A172 (cell line): ENCODE results near the gene ANK3. TPM values are rescaled to one million over a fixed set of nuclear protein-coding genes. Genes with fewer than 3 reads are reported as not detected.
A peak's percentile ranks its signal among the peaks of the same experiment; 100 is the strongest.
"Not testable (repeated sequence)": the region's sequence is repeated elsewhere in the genome, so short reads cannot be mapped to it uniquely, and the experiment has no call there.

ENCODE experiments used
- DNase-seq: peaks from one replicate; pipeline ENCODE4 v3.0.0-alpha.2; 2015; ENCODE audit warnings: low spot score
- total RNA-seq: library from RNA; depleted of rRNA; stranded (reverse); fragments of >200 nt; shearing (Covaris generic); gene quantifications from 2 replicates; pipeline ENCODE4 v1.2.3, GENCODE V29; 2014

Gene ANK3
- total RNA-seq, 1 experiment from 2014 or later = 9.0 TPM

DNA sequence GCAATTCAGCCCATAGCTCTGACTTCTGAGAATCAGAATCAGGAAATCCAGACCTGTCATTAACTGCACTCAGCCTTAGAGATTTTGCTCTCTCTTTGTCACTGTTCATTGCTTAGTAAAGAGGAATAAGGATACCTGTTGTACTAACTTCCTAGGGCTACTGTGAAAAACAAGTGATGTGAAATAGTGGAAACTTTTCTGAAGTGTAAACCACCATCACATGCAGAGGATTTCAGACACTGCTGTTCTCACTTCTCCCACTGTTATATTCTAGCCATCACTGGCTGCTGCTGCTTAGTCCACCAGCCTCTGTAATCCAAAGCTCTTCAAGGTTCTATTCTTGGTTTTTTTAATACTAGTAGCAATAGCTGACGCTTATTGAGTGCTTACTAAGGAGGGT lies 353.7 kb downstream of the ANK3 start:
- no peak for DNase-seq

DNA sequence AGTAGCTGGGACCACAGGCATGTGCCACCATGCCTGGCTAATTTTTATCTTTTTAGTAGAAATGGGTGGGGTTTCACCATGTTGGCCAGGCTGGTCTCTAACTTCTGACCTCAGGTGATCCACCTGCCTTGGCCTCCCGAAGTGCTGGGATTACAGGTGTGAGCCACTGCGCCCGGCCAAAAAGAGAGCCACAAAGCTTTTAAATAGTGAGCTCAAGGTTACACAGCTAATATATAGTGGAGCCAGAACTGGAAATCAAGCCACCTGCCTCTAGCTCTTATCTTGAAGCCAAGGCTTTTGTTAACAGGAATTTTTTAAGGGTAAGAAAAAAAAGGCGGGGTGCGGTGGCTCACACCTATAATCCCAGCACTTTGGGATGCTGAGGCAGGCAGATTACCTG lies 354.3 kb downstream of the ANK3 start:
- DNase-seq = not testable (repeated sequence)

DNA sequence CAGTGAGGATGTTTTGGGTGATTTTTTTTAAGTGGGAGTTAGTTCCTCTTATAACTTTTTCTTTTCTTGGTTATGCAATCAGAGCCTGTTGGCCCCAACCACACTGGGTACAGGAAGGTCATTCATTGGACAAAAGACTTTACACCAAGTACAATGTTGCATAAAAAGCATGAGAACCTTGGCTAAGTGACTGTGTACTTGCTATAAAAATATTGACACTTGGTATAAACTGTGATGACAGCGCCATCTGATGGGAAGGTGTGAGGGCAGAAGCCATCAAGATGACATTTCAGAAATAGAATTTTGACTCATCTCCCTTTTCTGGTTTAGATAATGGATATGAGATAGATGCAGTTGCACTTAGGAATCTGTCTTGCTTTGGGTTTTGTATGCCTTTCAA lies 357.0 kb downstream of the ANK3 start:
- peak; percentile 54 for DNase-seq

DNA sequence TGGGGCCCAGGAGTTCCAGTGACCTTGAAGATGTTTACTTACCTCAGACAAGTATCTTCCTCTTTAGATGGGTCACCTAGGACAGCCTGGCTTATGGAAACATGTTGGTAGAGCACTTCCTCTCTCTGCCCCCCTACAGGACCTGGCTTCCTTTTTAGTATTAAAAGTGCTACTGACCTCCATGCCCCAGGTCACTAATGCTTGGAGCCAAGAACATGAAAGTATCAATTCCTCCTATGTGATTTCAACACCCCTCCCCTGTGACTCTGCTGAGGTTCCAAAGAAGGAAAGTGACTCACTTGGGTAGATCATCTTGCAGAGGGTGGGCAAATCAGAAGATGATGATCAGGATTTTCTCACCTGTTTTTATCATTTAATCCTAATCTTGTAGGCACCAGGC lies 358.0 kb downstream of the ANK3 start:
- no peak for DNase-seq

DNA sequence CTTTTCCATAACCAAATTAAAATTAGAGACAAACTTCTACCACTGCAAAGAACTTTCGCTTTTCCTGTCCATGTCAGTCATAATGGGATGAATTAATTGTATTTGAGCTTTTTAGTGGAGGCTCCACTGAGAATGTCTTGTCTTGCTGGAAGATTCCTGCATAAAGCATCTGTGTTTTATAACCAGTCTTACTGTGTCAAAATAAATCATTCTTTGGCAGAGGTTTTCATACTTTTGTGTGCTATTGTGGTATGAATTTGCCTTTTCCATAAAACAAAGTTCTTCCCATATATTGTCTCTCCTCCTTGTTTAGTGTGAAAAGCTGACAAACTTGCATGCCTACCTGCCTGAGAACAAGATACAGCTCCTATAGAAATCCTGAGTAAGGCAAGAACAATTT lies 358.5 kb downstream of the ANK3 start:
- no peak for DNase-seq

DNA sequence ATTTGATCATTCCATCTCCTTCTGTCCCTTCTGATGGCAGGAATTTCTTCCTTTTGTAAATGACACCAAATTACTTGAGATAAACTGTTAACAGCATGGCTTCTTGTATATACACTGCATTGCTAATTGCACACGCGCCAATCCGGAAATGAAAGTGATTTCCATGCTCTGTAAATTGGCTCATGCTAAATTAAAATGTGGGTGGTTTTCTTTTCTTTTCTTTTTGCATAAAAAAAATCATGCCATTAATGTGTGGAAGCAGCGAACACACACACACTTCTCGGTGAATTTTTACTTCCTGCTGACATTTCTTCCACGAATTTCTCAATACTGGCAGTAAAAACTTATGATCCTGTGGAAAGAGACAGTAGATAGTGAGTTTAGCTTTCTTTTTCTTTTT lies 360.2 kb downstream of the ANK3 start:
- no peak for DNase-seq

DNA sequence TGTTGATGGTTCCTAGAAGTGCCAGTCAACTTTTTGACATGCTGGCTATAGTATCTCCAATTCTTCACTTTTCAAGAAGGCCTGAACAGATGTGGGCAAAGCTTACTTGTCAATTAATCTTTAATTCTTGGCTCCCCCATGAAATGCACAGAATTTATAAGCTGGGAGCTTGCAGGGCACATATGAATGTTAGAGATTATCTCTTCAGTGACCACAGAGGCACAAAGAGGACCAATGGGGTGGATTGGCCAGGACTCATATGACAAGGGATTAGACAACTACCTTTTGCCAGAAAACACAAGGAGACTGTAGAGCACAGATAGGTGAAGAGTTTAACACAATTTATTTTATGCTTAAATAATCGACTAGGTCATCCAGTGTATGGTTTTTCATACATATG lies 361.6 kb downstream of the ANK3 start:
- no peak for DNase-seq

DNA sequence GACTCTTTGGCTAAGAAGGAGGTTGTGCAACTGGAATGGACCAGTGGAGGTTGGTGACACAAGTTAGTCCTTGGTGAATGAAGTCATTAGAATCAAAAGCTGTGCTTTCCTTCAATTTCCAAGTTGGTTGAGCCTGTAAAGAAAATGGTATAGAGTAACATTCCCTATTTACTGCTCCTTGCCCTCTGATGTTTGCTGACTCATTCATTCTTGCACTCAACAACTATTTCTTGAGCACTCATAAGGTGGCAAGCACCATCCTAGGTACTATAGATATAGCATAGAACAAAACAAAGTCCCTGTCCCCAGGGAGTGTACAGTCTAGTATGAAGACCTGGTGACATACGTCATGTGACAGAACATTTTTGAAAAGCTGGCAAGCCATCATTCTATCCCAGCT lies 364.4 kb downstream of the ANK3 start:
- no peak for DNase-seq

DNA sequence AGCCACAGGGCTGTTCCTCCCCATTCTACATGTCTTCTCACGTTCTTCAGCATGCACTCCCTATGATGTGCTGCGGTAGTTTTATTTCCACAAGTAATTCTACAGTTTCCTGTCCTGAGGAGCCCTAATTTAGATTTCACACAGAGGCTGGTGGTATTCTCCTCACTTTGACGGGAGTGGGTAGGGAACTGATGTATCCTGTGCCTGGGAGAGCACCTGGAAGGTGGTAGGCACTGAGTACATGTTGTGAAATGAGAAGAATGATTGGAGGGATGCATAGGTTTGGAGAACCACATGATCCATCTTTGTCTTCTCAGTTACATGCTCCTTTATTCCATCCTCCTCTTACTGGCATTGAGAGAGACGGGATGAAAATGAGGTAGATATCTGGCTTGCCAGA lies 365.2 kb downstream of the ANK3 start:
- DNase-seq = no peak

DNA sequence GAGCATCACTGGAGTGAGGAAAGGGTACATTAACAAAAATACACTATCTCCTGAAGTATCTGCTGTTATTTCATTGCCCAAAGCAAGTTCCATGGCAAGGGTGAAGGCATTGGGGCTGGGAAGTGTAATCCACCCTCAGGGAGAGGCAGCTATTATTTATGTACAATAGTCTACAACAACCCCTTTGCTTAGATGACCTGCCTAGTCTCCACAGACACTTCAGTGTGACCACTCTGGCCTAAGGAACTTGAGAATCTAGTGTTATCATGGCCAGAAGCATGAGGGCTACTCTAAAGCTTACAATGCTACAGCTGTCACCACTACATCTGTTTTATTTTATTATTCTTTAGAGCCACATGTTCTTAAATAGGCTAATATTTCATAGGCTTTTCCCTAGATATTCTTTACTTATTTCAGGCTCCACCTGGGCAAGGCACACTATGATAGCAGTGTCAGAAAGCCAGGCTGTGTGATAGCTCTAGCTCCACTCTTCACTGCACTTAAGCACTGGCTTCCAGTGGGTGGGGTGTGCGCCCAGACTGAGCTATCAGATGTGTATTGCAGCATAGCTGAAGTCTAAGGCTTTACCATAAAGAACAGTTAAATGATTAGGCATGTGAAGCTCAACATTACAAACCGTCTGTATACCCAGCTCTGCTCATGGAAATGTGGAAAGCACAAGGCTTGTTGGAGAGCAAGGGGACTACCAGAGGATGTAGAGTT lies 366.4 kb downstream of the ANK3 start:
- no peak for DNase-seq

DNA sequence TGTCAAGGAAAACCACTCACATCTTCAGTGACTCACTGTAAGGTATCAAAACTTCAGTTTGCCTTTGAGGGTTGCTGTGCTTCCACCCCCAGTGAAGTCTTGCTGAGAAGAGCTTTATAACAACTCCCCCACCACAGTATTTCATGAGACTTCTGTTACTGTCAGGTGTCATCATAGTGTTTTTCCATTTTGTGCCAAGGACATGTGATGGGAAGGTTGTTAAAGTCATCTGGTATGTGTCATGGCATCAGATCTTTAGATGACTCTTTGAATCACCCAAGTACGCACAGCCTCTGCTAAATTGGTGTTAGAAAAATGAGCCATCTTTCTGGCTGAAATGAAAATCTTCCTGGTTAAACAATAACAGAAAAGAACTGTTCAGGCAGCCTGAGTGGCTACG lies 368.3 kb downstream of the ANK3 start:
- DNase-seq = no peak

DNA sequence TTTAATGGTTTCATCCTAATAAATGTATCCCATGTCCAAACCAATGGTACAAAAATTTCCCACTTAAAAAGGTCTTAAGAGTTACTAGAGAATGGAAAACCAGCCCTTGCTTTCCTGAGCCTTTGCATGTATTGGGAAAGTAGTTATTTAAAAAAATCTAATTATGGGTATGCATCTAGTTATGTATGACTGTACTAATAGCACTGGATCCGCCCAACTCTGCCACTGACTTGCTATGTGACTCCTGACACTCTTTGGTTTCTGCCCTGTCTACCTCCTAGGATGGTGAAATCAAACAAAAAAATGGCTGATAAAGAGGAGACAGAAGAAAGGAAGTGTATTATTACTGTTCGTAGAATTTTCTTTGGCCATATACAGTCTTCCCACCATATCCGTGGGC lies 372.9 kb downstream of the ANK3 start:
- DNase-seq = no peak

DNA sequence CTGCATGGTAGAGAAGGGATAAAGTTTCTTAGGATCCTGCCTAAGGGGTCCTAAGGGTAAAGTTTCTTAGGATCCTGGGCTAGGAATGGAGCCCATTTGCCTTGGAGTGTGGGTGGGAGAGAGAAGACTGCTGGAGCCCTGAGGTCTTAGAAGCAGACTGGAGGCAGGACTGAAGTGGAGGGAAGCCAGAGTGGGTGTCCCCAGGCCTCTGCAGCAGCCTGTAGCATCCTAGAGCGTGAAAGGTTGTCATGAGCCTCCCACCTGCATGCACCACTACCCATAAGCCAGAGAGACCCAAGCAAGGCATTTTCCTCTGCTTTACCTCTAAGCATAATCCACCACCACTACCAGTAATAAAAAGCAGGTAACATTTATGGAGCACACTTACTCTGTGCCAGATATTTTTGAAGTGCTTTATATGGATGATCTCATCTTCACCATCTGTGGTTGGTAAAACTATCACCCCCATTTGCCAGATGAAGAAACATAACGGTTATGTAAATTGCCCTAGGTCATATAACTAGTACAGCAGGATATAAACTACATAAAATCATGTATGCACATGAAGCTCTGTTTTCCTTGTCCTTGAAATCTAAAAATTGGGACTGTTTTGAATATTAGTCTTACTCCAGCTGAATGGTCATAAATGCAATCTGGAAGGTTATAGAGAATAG lies 379.8 kb downstream of the ANK3 start:
- DNase-seq = no peak

DNA sequence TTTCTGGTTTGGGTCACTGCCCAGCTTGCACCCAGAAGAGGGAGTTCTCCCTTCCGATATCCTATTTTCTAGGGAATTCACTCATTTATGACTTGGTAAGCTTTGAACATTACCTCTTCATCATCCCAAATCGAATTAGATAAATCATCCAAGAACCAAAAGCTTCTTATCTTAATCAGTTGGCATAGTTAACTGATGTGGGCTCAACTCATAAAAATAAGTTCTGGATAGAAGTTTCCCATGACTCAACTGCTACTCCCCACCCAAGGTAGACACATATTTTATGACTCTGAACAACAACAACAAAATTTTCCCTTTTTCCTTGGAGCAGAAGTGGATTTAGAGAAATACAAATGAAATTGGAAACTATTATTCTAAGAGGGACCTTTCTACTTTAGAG lies 380.4 kb downstream of the ANK3 start:
- no peak for DNase-seq

DNA sequence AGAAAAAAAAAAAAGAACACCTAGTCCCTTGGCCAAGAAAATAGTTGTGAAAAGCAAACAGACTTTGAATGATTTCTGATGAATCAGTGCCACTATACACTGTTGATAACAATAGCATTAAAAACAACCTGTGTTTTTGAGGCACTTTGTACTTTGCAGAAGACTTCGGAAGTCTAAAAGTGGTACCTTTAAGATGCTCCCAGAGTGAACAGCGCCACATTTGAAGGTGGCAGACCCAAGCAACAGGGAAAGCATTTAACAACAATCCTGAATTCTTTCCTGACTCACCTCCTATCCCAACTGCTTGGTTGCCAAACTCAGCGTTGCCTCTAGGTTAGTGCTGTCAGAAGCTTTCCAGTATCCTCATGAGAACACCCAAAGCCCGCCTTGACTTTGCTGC lies 380.9 kb downstream of the ANK3 start:
- peak; percentile 9 for DNase-seq

DNA sequence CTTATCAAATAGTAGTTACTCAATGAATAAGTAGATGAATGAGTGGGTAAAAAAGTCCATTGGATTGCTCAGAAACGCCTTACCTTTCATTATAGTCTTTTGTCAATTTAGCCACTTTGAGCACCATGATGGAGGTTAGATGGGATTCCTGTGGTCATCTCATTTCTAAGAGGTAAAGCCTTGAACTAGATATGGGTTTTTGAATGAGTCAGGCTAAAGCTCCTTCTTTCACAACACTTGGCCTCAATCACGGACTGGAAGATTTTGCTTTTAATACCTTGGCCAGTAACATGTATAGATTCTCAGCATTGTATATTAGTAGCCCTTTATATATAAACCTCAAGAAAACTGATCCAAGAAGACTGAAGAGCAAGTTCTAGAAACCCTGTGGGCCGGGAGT lies 383.6 kb downstream of the ANK3 start:
- DNase-seq = no peak

DNA sequence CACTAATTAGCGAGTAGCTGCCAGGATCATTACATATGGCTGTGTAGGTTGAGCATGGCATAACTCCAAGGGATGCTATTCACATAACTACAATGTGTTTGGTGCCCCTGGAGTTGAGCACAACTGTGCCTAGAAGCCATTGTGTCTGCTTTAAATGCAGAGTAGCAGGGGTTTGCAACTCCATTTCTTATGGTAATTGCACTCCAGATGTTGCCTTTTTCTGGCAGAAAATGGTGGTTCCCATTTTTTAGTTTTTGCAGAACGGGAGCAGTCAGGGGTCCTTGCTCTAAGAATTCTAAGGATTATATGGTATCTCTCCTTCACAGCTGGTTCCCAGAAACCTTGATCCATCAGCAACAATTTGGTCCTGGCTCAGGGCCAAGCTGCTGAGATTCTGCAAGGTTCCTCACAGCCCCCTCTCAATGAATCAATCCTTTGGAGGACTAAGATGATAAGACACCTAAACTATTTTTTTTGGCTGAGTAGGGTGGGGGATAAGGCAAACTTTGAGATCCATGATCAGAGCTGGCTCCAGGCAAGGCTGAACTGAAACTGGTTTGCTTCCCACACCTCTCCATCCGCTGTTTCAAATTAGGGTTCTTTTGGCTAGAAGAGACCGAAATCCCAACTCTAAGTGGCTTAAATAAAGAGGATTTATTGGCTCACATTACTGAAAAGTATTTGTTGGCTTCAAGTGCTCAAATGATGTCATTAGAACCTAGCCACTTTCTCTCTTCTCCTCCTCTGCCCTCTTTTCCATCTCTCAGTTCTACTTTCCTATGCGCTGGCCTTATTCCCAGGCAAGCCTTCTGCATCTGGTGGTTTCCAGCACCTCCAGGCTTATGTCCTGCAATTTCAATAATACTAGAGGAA lies 385.8 kb downstream of the ANK3 start:
- no peak for DNase-seq

DNA sequence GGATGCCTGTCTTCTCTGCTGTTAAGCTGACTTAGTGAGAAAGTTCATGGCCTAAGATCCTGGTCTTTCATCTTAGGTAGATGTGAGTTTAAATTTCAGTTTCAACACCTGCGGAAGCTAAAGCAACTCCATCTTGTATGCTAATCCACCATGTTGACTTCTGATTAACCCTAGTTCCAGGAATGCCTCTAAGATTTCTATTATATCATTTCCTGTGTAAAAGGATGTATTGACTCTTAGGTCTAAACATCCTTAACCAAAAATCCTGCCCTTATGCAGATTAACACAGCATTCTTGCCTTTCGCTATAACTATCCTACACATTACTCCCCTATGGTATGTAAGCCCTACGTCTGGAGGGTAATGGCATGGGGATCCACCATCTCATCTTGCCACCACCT lies 388.9 kb downstream of the ANK3 start:
- no peak for DNase-seq

DNA sequence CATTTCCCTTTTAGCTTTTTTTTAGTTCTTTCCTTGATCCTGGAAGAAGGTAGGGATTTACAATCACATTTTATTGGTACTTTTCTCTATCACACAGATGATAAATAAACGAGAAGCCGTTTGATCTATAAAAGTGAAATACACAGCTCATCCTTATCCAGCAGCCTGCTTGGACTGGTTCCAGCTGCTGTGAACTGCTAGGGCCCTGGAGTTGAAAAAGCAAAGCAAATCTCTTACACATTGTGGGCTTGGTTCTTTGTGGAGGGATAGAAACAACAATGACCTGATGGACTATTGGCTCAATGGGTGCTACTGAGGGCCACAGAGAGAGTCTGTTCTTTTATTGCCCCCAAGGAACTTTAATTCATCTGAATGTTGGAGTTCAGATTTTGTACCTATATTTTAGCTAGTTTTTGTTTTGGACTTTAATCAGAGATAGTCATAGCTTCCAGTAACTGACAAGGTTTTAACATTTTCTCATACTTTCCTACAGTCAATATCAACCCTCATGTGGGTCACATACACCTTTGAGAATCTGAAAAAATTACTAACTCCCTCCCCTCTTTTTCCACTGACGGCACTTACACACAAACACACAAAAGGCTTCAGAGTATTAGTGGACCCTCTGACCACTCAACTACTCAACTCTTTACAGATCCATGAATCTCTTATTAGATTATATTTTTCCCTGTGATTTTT lies 391.7 kb downstream of the ANK3 start:
- DNase-seq = no peak

DNA sequence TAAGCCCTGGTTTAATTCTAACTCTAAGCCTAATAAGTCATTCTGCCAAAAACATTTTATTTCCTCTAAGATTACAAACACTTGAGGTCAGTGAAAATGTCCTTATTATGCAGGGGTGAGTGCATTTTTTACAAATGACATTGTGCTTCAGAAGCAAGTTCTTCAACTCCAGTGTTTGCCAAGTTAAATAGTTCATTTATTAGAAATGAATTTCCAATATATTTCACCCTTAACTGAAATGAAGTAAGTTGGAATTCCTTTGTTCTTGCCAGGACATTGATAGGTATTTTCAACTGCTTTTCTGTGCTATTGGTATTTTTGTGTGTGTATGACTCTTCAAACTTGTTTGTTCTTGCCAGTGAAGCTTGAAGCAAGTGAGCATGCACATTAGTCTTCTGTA lies 393.8 kb downstream of the ANK3 start:
- no peak for DNase-seq

DNA sequence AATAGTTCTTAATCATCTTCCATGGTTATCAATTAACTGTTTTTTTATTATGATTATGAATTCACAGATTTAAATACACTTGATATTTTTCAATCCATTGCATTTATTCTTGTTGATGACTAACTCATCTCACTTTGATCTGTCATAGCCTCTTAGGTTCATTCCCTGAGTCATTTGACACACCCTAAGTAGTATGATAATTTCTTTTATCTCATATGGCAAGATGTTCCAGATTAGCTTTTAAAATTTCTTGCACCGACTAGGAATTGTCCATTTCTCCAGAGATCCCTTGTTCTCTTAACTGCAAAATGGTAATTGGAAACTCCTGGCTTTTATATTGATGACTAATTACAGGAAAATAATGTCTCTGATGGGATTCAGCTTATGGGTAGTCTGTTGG lies 395.7 kb downstream of the ANK3 start:
- DNase-seq = no peak

DNA sequence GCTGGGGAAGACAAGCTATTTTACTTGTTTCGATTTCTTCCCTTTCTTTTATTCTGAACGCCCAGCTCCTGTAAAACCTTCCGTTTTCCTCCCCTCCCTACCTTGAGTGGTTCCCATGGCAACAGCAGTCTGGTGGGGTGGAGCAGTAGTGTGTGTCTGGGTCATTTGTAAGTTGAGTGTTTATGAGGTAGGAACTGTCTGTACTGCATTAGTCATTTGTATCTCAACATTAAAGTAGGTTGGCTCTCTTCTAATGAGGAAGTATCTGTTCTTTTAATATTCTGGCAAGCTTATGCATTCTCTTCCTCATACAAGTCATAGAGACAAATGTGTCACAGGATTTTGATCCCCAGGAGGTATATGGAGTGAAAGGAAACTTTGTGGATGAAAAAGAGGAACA lies 398.0 kb downstream of the ANK3 start:
- DNase-seq = peak; percentile 59
